22Rv1 (cell line): Measurements from ENCODE around the gene GREB1.

Source experiments
- ZFX ChIP-seq: fragments of 450-650 bp; IDR thresholded peaks from 2 replicates; pipeline ENCODE4 v1.6.1; 2017; ENCODE audit warnings: antibody characterized with exemption, borderline replicate concordance
- TF ChIP-seq, protein P1 (sequence below): fragments of 450-650 bp; IDR thresholded peaks from 2 replicates; pipeline ENCODE4 v1.5.1; 2017; ENCODE audit warnings: mild to moderate bottlenecking

DNA sequence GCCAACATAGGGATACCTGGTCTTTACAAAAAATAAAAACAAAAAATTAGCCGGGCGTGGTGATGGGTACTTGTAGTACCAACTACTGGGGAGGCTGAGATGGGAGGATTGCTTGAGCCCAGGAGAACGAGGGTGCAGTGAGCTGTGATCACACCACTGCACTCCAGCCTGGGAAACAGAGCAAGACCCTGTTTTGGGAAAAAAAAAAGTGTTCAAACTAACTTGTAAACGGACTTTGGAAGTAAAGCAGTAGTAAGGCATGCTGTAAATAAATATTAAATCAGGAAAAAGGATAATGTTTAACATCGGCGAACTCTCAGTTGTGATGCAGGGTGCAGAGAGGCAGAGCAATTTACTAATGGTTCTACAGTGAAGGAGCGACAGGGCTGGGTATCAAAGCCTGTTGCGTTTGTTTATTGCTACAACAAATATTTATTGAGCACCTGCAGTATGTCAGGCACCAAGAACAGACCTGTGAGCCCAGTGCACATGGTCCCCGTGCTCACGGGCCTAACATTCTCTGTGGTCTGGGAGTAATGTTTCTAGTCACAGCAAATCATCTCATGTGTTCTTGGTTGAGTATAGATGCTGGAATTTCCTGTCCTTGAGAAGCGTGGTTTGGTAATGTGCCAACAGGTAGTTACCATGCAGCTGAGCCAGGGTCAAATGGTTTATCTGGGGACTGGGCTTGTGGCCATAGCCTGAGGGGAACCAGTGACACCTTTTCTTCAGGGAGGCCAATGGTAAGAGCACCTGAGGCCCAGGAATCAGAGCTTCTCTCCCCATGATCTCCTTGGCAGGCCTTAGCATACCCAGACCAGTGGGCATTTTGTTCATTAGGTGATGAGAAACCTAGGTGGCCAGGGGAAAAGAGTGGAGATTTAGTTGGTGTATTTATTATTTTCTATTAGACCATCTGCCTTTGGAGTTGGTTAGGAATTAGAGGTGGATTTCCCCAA, 27.9 kb upstream of the GREB1 start:
- TF ChIP-seq, protein P1, sequence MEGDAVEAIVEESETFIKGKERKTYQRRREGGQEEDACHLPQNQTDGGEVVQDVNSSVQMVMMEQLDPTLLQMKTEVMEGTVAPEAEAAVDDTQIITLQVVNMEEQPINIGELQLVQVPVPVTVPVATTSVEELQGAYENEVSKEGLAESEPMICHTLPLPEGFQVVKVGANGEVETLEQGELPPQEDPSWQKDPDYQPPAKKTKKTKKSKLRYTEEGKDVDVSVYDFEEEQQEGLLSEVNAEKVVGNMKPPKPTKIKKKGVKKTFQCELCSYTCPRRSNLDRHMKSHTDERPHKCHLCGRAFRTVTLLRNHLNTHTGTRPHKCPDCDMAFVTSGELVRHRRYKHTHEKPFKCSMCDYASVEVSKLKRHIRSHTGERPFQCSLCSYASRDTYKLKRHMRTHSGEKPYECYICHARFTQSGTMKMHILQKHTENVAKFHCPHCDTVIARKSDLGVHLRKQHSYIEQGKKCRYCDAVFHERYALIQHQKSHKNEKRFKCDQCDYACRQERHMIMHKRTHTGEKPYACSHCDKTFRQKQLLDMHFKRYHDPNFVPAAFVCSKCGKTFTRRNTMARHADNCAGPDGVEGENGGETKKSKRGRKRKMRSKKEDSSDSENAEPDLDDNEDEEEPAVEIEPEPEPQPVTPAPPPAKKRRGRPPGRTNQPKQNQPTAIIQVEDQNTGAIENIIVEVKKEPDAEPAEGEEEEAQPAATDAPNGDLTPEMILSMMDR: no peak
- no peak for TF ChIP-seq ZFX
